DMS 273 (cell line): ENCODE measurements around the gene RAB15.

Experiments
- DNase-seq: peaks from one replicate; lab custom pipeline; 2025; ENCODE audit not compliant: unreplicated experiment; lab: John Stamatoyannopoulos, UW

RAB15 gene

GRCh38 chr14:64971943-64972791 lies at the start of gene RAB15:
Gene RAB15, minus strand, starts transcription at chr14:64972336. Its CDS starts 260 bp downstream, at chr14:64972076.
- DNase-seq: peak; percentile 69

GRCh38 chr14:65019944-65020566 lies 47.9 kb upstream of the RAB15 start:
- DNase-seq: peak; percentile 55

GRCh38 chr14:65016471-65016870 lies 44.3 kb upstream of the RAB15 start:
- DNase-seq: no peak

GRCh38 chr14:65015391-65015790 lies 43.3 kb upstream of the RAB15 start:
- DNase-seq: no peak

- DNase-seq: no peak
Observed at GRCh38 chr14:65012353-65012752, 40.2 kb upstream of the RAB15 start.

GRCh38 chr14:65011538-65011937 lies 39.4 kb upstream of the RAB15 start:
- no peak for DNase-seq

GRCh38 chr14:65010211-65010931 lies 38.2 kb upstream of the RAB15 start:
- no peak for DNase-seq

- no peak for DNase-seq
Observed at GRCh38 chr14:65007202-65007601, 35.1 kb upstream of the RAB15 start.

GRCh38 chr14:65006261-65006721 lies 34.2 kb upstream of the RAB15 start:
- no peak for DNase-seq

GRCh38 chr14:65003394-65003793 lies 31.3 kb upstream of the RAB15 start:
- no peak for DNase-seq

GRCh38 chr14:65002586-65003210 lies 30.6 kb upstream of the RAB15 start:
- no peak for DNase-seq

GRCh38 chr14:65001723-65002122 lies 29.6 kb upstream of the RAB15 start:
- DNase-seq: no peak

- no peak for DNase-seq
Observed at GRCh38 chr14:65000898-65001591, 28.9 kb upstream of the RAB15 start.

GRCh38 chr14:64998455-64998931 lies 26.4 kb upstream of the RAB15 start:
- no peak for DNase-seq

- no peak for DNase-seq
Observed at GRCh38 chr14:64997108-64997794, 25.1 kb upstream of the RAB15 start.

- DNase-seq: no peak
Observed at GRCh38 chr14:64995291-64995690, 23.2 kb upstream of the RAB15 start.

- DNase-seq: no peak
Observed at GRCh38 chr14:64994540-64994939, 22.4 kb upstream of the RAB15 start.

GRCh38 chr14:64993266-64993930 lies 21.3 kb upstream of the RAB15 start:
- DNase-seq: no peak

- DNase-seq: no peak
Observed at GRCh38 chr14:64992328-64992885, 20.3 kb upstream of the RAB15 start.
